GM10266 (cell line): Measurements from ENCODE around the gene FRYL.

Experiments
- DNase-seq: peaks from one replicate; pipeline ENCODE4 v3.0.0; 2012; ENCODE audit errors: extremely low spot score
- CTCF ChIP-seq: IDR thresholded peaks from 2 replicates; pipeline ENCODE4 v1.5.1; 2012; ENCODE audit warnings: mild to moderate bottlenecking, low read depth; ENCODE audit not compliant: control insufficient read depth, insufficient read depth; ENCODE audit errors: missing control alignments

FRYL gene

DNA sequence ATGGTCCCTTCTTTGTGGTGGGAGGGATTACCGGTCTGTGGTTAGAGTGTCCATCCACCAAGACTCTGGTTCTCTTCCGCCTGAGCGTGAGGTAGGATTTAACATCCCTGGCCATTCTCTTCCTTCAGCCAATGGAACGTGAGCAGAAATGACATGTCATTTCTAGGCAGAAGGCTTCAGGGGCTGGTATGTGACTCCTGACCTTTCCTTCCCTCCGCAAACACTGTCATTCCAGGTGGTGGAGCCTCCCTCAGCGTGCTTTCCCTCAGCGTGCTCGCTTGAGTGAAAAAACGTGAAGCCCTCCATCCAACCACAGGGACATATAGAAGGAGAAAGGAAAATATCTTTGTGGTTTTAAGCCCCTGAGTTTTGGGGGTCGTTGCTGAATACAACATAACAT, 330.9 kb downstream of the FRYL start:
- TF ChIP-seq CTCF = no peak

More for the DNA sequence above, 330.9 kb downstream of the FRYL start:
- no peak for DNase-seq
